Astrocyte of the spinal cord (primary cell): ENCODE results near the gene MARCO.

Experiments
- DNase-seq: peaks from one replicate; pipeline ENCODE4 v3.0.0; 2011; ENCODE audit warnings: low read depth, low spot score
- H3K4me3 ChIP-seq: 2 replicates; pipeline ENCODE4 v1.5.1; 2011; ENCODE audit warnings: low read depth, mild to moderate bottlenecking, low read length, moderate library complexity
- CTCF ChIP-seq: IDR thresholded peaks from 2 replicates; pipeline ENCODE4 v1.5.1; 2012; ENCODE audit warnings: low read depth, mild to moderate bottlenecking, low read length, inconsistent platforms
- in situ Hi-C: cut with HindIII; loops from 2 replicates; pipeline ENCODE4 v1.10.0; 2017; ENCODE audit warnings: low sequenced_read_pairs

MARCO gene

GRCh38 chr2:119006441-119006840 lies 64.4 kb downstream of the MARCO start:
- in situ Hi-C loops, result no loop called here
- no peak for DNase-seq
- no peak for TF ChIP-seq CTCF
- no peak overlapping the region for H3K4me3 ChIP-seq

- DNase-seq, result no peak
- in situ Hi-C loops, result no loop called here
- TF ChIP-seq CTCF, result no peak
- no peak overlapping the region for H3K4me3 ChIP-seq
Measured at GRCh38 chr2:119008108-119008507, 66.1 kb downstream of the MARCO start.

- no peak overlapping the region for H3K4me3 ChIP-seq
- no peak for TF ChIP-seq CTCF
- in situ Hi-C loops, result no loop called here
- no peak for DNase-seq
Measured at GRCh38 chr2:119009110-119009509, 67.1 kb downstream of the MARCO start.

- no peak for DNase-seq
- H3K4me3 ChIP-seq, result no peak overlapping the region
- in situ Hi-C loops, result no loop called here
- no peak for TF ChIP-seq CTCF
Measured at GRCh38 chr2:119010336-119010735, 68.3 kb downstream of the MARCO start.

GRCh38 chr2:119011162-119011909 lies 69.3 kb downstream of the MARCO start:
- H3K4me3 ChIP-seq, result no peak overlapping the region
- peak; percentile 50 for TF ChIP-seq CTCF
- peak; percentile 19 for DNase-seq
- in situ Hi-C loops, result no loop called here

GRCh38 chr2:119011910-119012209 lies 69.9 kb downstream of the MARCO start:
- in situ Hi-C loops, result no loop called here

More at GRCh38 chr2:119011910-119012209, 69.9 kb downstream of the MARCO start:
- no peak for TF ChIP-seq CTCF
- no peak overlapping the region for H3K4me3 ChIP-seq
- DNase-seq, result no peak
